ENCODE data around the gene LALBA. TPM values are rescaled to one million over a fixed set of nuclear protein-coding genes. Genes with fewer than 3 reads are reported as not detected.
"Not testable (repeated sequence)": the region's sequence is repeated elsewhere in the genome, so short reads cannot be mapped to it uniquely, and the experiment has no call there.

LALBA gene
- not detected in 2 replicates for total RNA-seq

DNA sequence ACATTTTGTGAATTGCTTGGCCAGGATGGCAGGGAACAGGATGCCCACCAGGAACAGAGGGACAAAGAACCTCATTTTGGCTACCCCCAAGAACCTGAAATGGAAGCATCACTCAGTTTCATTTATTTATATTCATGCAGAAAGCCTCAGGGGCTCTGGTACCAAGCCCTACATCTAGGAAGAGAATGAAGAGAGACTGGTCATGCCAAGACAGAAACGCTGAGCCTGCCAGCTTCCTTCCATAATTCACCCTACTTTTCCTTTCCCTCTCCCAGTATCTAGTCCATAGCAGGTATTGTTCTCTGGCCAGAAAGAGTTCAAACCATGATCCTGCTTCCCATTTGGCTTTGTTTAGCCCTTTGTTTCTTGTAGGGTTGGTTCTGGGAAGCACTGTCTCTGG lies at the start of gene LALBA:
LALBA (minus strand) TSS at position 101 of the 400 bp plus-strand sequence; CDS start at position 75, 26 bp downstream.
- no peak for DNase-seq (ENCODE audit: low read depth, low spot score)

DNA sequence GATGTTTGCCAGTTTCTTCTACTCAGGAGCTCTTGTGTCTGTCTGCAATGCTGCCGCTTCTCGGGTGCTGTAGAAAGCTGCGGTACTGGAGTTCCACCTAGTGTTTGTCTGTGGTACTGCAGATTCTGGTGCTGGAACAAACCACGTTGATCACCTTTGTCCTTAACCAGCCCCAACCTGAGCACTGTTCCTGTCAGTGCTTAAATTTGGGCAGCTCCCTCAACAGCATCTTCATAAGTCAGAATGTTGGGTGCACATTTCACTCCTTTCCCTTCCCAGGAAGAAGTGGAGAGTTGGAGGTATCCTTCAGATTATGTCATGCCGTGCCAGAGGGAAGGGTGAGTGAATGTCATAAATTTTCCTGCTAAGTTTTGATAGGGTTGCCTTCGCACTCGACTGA lies 48.7 kb upstream of the LALBA start:
- peak; percentile 30 for DNase-seq (ENCODE audit: low read depth, low spot score)

DNA sequence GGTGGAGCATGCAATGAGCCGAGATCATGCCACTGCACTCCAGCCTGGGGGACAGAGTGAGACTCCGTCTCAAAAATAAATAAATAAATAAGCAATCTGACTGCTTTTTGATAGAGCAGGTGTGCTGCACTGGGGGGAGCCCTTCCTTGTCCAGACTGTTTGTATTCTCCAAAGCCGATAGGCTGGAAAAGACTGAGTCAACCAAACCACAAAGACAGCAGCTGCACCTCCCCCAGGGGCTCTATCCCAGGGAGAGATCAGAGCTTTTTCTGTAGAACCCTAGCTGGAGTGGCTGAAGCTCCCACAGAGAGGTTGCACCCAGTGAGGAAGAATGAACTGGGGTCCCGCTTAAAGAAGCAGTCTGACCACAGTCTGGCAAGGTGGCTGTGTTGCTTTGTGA lies 45.8 kb upstream of the LALBA start:
- DNase-seq (ENCODE audit: low read depth, low spot score): no peak

DNA sequence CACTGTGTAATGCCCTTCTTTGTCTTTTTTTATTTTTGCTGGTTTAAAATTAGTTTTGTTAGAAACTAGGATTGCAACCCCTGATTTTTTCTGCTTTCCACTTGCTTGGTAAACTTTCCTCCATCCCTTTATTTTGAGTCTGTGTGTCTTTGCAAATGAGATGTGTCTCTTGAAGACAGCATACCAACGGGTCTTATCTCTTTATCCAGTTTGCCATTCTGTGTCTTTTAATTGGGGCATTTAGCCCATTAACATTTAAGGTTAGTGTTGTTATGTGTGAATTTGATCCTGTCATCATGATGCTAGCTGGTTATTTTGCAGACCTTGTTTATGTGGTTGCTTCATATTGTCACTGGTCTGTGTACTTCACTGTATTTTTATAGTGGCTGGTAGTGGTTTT lies 43.5 kb upstream of the LALBA start:
- no peak for DNase-seq (ENCODE audit: low read depth, low spot score)

DNA sequence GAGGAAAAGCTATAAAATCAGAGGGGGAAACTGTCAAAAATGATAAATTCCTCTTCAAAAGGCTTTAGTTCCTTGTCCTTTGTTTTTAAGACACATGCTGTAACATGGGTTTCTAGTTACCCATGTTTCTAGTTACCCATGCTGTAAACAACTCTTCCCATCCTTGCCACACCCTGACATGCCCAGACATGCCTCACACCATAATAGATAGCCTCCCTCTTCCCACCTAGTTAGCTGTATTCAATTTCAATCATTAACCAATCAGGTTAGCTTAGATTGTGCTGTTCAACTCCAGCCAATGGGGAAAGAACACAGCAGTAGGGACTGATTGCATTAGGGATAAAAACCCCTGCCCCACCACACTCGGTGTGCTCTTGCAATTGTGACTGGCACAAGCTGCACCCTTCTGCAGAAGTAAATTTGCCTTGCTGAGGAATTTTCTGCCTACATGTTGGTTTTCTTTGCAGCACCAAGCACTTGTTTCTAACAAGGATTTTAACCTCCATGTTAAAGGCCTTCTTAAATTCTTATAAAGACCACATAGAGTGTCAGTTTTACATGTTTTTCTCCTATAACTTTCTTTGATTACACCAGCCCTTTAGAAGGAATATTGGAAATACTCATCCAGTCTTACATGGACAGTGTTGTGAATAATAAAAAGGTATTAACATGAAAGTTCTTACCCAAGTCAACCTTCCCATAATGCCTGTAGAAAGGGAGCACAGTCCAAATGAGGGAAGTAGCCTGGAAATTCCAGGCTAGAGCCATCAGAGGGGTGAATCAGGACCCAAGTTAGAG lies 32.5 kb upstream of the LALBA start:
- no peak for DNase-seq (ENCODE audit: low read depth, low spot score)

DNA sequence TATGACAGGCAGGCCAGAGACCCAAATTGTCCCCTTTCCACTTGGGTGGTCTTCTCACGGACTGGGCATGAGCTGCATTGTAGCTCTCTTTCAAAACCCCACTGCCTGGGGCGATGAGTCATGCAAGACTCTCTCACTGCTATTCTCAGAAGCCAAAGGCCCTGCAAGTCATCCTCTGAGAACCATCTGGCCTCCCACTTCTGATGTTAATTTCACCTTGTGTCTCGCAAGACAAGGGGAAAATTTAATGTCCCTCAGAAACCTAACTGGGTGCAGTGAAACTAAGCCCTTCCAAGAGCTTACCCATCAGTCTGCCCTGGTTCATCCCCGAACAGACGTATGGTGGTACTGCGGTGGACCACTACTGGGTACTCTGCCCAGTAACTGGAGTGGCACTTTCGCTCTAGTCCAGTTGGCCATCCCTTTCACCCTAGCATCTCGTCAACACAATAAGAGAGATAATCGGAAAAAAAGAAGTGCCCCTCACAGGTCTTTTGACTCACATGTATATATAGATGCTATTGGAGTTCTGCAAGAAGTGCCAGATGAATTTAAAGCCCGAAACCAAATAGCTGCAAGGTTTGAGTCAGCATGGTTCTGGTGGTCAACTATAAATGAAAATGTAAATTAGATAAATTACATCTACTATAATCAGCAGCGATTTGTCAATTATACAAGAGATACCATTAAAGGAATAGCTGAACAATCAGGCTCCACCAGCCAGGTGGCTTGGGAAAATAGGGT lies 31.3 kb upstream of the LALBA start:
- DNase-seq (ENCODE audit: low read depth, low spot score): no peak

DNA sequence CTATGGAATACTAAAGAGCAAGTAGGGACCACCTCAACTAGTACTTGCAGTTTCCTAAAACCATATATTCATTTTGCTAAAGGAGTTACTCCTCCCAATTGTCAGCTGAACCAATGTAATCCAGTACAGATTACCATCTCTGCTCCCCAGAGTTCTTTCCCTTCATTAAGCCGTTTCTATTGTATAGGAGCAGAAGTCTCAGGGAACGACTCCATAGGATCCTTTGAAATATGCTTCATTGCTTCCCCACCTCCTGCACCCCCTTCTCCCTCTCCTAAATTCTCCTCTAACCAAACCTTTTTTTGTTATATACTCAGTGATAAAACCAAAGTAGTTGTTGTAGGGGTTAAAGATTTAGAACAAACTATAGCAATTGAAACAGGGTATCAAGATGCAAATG lies 30.7 kb upstream of the LALBA start:
- no peak for DNase-seq (ENCODE audit: low read depth, low spot score)

DNA sequence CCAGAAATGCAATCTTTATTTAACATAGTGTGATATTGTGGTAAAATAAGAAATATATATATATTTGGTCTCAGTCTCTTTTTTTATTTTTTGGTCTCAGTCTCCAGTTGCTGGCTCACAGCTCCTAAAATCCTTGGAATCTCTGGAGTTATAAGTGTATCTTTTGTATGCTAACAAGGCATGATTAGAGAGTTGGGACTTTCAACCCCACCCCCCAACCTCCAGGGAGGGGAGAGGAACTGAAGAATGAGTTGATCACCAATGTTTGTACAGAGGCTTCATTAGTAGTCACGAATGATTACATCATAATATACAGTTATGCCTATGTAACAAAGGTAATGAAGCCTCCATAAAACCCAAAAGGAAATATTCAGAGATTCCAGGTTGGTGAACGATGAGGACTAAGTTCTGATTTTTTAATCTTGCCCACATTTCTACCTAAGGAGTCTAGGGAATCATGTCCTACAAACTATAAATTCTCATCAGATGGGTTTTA lies 22.8 kb upstream of the LALBA start:
- no peak for DNase-seq (ENCODE audit: low read depth, low spot score)

DNA sequence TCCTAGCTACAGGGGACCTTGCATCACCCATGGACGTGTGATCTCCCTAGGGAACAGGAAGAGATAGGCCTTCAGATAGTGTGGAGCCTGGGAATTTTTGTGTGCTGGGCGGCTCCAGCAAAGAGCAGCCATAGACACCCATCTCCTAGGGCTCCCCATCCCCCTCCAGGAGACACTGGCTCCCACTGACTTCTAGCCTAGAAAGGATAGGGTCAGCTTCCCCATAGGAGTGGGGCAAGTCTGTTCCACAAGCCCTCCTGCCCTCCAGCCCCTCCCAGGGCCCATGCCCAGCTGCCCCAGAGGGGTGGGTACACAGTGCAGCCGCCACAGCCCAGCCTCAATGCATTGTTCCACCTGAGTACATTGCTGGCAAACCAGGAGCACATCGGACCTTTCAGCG lies 16.5 kb upstream of the LALBA start:
- DNase-seq (ENCODE audit: low read depth, low spot score): no peak

DNA sequence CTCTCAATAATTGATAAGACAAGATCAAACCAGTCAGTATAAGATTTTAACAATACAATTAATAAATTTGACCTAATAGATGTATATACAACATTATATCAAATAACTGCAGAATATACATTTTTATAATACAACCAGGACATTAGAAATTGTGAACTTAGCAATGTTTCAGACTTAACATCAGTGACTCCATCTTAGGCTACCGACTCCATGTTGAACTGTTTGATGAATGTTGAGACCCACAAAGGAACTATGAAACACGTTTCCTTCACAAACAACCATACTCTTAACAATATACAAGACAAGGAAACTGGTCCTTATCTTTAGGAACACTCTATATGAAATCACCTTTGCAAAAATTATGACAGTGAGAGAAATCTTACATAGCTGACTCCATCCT lies 13.9 kb upstream of the LALBA start:
- DNase-seq (ENCODE audit: low read depth, low spot score): no peak

DNA sequence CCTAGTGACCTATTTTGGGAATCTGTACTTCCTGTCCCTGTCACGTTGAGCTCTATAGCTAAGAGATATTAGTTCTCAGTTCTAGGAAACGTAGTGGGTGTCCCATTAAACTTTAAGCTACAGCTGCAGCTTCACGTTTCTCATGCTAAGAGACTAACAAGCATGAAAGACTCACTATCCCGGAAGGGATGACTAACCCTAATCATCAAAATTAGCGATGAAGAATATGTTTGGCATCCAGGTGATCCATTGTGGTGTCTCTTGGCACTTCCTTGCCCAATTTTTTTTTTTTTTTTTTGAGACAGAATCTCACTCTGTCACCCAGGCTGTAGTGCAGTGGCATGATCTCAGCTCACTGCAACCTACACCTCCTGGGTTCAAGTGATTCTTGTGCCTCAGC lies 11.0 kb upstream of the LALBA start:
- no peak for DNase-seq (ENCODE audit: low read depth, low spot score)

DNA sequence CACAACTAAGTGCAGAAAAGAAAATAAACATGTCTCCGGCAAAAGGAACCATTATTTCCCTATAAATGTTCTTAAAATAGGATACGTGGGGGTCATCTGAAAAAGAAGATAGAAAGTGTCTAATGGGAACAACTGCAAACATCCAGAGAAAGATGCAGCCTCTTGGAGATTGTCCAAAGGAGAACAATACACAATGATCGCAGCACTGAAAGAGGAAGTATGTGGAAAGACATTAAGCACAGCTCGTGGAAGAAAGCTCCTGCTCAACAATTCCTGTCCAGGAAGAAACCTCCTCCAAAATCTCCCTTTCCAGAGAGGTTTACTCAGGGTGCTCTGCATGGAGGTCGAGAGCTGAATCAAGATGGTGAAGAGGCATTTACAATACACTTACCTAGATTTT lies 2.5 kb upstream of the LALBA start:
- no peak for DNase-seq (ENCODE audit: low read depth, low spot score)

DNA sequence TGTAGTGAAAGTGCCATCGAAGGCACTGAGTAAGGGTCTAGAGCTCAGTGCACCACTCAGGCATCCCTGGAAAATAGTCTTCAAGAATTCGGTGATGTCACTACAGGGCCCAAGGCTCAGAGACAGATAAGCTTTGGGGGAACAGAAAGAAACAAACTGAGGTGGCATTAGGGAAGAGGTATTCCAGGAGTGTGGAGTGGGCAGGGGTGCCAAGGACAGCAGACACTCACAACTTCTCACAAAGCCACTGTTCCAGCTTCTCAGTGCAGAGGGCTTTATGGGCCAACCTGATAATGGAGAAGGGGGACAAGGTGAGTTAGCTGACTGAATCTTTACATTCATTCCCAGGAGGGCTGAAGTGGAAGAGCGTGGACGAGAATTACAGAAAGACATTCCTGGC lies 2.1 kb downstream of the LALBA start:
- DNase-seq (ENCODE audit: low read depth, low spot score): no peak

DNA sequence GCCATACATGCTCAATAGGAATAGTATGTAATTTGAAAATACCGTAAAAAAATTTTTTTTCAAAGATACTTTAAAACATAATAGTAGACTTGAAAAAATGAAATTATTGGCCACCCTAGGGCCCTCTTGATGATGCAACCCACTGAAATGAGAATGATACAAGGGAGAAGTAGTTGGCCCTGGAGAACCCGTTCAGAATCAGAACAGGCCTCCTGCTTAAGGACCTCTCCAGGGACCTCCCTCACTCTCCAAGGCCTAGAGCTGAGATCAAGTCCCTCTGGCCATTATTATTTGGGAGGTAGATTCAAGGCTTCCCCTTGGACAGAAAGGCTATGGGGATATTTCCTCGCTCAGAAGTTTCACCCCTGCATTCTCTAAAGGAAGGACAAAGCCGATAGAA lies 11.9 kb downstream of the LALBA start:
- no peak for DNase-seq (ENCODE audit: low read depth, low spot score)

DNA sequence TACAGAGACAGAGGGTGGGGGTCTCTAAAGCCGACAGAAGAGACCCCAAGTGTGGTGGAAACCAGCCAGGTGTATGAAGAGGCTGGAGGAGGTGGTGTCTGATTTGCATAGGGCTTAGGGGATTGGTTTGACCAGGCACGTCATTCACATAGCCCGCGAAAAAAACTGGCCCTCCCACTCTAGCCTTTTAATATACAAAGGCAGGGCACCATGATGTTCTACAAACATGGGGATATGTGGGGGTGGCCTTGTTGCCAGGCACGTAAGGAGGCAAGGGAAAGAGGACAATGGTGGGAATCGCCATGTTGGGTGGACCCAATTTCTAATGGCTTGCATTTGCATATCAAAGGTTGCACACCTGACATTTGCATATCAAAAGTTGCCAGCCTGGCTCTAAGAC lies 13.2 kb downstream of the LALBA start:
- DNase-seq (ENCODE audit: low read depth, low spot score): no peak

DNA sequence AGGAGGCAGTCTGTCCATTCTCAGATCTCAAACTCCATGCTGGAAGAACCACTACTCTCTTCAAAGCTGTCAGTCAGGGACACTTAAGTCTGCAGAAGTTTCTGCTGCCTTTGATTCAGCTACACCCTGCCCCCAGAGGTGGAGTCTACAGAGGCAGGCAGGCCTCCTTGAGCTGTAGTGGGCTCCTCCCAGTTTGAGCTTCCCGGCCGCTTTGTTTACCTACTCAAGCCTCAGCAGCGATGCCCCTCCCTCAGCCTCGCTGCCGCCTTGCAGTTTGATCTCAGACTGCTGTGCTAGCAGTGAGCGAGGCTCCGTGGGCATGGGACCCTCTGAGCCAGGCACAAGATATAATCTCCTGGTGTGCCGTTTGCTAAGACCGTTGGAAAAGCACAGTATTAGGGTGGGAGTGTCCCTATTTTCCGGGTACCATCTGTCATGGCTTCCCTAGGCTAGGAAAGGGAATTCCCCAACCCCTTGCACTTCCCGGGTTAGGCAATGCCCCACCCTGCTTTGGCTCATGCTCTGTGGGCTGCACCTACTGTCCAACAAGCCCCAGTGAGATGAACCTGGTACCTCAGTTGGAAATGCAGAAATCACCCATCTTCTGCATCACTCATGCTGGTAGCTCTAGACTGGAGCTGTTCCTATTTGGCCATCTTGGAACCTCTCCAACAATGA lies 16.0 kb downstream of the LALBA start:
- not testable (repeated sequence) for DNase-seq (ENCODE audit: low read depth, low spot score)

DNA sequence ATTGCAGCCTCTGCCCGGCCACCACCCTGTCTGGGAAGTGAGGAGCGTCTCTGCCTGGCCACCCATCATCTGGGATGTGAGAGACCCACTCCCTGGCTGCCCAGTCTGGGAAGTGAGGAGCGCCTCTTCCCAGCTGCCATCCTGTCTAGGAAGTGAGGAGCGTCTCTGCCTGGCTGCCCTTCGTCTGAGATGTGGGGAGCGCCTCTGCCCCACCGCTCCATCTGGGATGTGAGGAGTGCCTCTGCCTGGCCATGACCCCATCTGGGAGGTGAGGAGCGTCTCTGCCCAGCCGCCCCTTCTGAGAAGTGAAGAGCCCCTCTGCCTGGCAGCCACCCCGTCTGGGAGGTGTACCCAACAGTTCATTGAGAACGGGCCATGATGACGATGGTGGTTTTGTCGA lies 18.2 kb downstream of the LALBA start:
- not testable (repeated sequence) for DNase-seq (ENCODE audit: low read depth, low spot score)

DNA sequence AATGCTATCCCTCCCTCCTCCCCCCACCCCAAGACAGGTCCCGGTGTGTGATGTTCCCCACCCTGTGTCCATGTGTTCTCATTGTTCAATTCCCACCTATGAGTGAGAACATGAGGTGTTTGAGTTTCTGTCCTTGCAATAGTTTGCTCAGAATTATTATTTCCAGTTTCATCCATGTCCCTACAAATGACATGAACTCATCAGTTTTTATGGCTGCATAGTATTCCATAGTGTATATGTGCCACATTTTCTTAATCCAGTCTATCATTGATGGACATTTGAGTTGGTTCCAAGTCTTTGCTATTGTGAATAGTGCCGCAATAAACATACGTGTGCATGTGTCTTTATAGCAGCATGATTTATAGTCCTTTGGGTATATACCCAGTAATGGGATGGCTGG lies 22.8 kb downstream of the LALBA start:
- DNase-seq (ENCODE audit: low read depth, low spot score): not testable (repeated sequence)

DNA sequence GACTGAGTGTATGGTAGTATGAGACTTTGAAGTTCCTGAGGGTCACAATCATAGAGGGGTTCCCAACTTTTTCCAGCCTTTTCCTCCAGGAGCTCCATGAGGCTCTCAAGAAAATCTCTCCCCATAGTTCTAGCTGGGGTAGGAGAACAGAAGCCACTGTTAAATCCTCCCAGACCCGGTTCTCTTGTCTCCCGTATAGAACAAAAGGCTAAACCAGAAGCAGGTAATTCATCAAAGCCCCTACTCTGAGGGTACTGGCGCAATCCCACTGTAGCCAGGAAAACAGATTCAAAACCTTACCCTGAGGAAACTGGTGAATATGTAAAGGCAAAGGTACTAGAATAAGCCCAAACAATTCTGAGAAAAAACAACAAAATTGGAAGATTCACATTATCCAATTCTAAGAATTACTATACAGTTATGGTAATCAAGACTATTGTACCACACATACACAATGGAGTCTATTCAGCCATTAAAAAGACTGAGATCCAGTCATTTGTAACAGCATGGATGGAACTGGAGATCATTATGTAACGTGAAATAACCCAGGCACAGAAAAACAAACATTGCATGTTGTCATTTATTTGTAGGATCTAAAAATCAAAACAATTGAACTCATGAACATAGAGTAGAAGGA lies 23.9 kb downstream of the LALBA start:
- DNase-seq (ENCODE audit: low read depth, low spot score): no peak

DNA sequence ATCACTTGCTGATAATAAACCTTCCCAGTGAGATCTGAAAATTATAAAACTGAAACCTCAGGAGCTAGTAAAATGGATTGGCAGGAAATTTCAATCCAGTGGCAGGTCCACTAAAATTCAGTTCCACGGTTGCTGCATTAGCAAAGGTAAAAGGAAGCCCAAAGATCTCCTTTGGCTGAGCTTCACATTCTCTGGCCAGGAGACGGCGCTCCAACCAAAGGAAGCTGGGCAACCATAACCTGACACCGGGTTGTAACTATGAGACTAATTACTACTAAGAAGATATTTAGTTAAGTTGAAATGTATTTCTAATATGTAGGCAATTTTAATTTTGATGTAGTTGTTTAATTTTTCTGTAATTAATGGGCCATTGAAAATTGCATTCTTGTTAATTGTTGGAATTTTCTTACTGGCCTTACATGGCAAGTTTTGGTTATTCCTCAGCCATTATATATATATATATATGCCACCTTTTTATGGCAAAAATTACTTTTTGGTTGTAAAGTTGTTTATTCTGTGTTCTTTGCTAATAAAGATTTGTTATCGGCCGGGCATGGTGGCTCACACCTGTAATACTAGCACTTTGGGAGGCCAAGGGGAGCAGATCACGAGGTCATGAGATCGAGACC lies 27.4 kb downstream of the LALBA start:
- no peak for DNase-seq (ENCODE audit: low read depth, low spot score)

DNA sequence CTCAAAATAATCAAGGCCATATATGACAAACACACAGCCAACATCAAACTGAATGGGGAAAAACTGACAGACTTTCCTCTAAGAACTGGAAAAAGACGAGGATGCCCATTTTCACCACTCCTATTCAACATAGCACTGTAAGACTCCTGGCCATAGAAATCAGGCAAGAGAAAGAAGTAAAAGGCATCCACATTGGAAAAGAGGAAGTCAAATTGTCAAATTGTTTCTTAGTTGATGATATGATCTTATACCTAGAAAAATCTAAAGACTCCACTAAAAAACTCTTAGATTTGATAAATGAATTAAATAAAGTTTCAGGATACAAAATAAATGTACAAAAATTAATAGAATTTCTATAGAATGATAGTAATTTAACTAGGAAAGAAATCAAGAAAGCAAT lies 33.2 kb downstream of the LALBA start:
- no peak for DNase-seq (ENCODE audit: low read depth, low spot score)

Measured in pulmonary artery endothelial cell (primary cell).